Mesothelial cell of epicardium (in vitro differentiated cells): ENCODE measurements around the gene SLX4IP. TPM values are rescaled to one million over a fixed set of nuclear protein-coding genes. Genes with fewer than 3 reads are reported as not detected.

Source experiments
- DNase-seq, 2 experiments: peaks; one replicate each; pipeline ENCODE4 v3.0.0; 2021; ENCODE audit warnings: low spot score in 2 of 2; ENCODE audit not compliant: unreplicated experiment in 2 of 2
- H3K27ac Mint-ChIP-seq: 2 replicates; pipeline ENCODE4 v1.8.0; 2021; ENCODE audit warnings: mixed read lengths
- H3K27me3 Mint-ChIP-seq: 2 replicates; pipeline ENCODE4 v1.8.0; 2021; ENCODE audit warnings: low read depth, mixed read lengths
- H3K36me3 Mint-ChIP-seq: 2 replicates; pipeline ENCODE4 v1.8.0; 2021; ENCODE audit warnings: mixed read lengths
- H3K4me1 Mint-ChIP-seq: 2 replicates; pipeline ENCODE4 v1.8.0; 2021; ENCODE audit warnings: mixed read lengths
- H3K4me3 Mint-ChIP-seq: 2 replicates; pipeline ENCODE4 v1.8.0; 2021; ENCODE audit warnings: mild to moderate bottlenecking, moderate library complexity, mixed read lengths
- H3K9me3 Mint-ChIP-seq: 2 replicates; pipeline ENCODE4 v1.8.0; 2021; ENCODE audit warnings: mixed read lengths
- total RNA-seq: library from RNA; stranded (reverse); gene quantifications from 3 replicates; pipeline ENCODE4 v1.2.1, GENCODE V29; 2021
- TF ChIP-seq, protein P1 (sequence below): fragments of 200-600 bp; sonication (generic); IDR thresholded peaks from one replicate; pipeline ENCODE4 v1.5.0; 2021; ENCODE audit warnings: antibody characterized with exemption; ENCODE audit not compliant: unreplicated experiment

The SLX4IP gene
- total RNA-seq, 1 donor from 2014 or later, result 10.4 TPM

DNA sequence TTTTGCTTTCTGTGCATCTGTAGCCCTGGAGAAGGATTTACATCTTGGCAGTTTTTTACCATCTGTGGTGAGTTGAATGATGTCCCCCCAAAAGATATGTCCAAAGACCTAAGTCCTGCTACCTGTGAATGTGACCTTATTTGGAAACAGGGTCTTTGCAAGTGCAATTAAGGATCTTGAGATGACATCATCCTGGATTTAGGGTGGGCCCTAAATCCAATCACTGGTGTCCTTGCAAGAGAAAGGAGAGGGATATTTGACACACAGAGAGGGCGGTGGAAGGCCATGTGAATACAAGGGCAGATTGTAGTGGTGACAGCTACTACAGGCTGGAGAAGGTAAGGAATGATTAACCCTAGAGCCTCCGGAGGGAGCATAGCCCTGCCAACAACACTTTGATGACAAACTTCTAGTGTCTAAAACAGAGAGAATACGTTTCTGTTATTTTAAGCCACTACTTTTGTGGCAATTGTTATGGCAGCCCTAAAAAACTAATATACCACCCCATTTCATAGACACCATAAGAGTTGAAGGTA is 36.2 kb upstream of the SLX4IP start:
- H3K27ac Mint-ChIP-seq, result no peak overlapping the region
- DNase-seq, result no peak
- H3K4me3 Mint-ChIP-seq, result no peak overlapping the region
- H3K9me3 Mint-ChIP-seq, result no peaks in the 10 kb centered on the region
- no peaks in the 10 kb centered on the region for H3K27me3 Mint-ChIP-seq
- H3K36me3 Mint-ChIP-seq, result no peaks in the 10 kb centered on the region
- no peaks in the 10 kb centered on the region for H3K4me1 Mint-ChIP-seq
- TF ChIP-seq, protein P1, sequence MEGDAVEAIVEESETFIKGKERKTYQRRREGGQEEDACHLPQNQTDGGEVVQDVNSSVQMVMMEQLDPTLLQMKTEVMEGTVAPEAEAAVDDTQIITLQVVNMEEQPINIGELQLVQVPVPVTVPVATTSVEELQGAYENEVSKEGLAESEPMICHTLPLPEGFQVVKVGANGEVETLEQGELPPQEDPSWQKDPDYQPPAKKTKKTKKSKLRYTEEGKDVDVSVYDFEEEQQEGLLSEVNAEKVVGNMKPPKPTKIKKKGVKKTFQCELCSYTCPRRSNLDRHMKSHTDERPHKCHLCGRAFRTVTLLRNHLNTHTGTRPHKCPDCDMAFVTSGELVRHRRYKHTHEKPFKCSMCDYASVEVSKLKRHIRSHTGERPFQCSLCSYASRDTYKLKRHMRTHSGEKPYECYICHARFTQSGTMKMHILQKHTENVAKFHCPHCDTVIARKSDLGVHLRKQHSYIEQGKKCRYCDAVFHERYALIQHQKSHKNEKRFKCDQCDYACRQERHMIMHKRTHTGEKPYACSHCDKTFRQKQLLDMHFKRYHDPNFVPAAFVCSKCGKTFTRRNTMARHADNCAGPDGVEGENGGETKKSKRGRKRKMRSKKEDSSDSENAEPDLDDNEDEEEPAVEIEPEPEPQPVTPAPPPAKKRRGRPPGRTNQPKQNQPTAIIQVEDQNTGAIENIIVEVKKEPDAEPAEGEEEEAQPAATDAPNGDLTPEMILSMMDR, result no peak

DNA sequence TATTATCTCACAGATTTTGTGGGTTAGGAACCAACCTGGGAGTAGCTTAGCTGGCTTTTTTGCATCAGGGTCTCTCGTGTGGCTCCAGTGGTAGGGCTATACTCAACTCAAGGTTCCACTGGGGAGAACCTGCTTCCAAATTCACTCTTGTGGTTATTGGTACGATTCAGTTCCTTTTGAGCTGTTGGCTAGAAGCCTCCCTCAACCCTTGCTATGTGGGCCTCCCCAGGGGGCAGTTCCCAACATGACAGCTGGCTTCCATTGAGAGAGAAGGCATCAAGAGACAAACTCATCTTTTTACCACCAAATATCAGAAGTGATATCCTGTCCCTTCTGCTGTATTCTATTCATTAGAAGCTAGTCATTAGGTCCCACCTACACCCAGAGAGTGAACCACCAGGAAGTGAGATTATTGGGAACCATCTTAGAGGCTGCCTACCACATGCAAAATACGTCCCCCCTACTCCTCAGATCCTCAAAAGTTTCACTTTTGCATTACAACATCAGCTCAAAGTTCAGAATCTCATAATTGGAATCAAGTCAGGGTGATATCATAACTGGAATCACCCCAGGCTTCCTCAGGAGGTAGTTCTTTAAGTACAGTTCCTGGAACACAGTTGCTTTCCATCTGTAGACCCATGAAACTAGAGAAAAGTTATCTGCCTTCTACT is 32.0 kb upstream of the SLX4IP start:
- H3K4me3 Mint-ChIP-seq, result no peak overlapping the region
- H3K36me3 Mint-ChIP-seq, result no peaks in the 10 kb centered on the region
- no peaks in the 10 kb centered on the region for H3K27me3 Mint-ChIP-seq
- H3K9me3 Mint-ChIP-seq, result no peaks in the 10 kb centered on the region
- no peak overlapping the region for H3K27ac Mint-ChIP-seq
- H3K4me1 Mint-ChIP-seq, result no peaks in the 10 kb centered on the region
- TF ChIP-seq, protein P1, result no peak
- DNase-seq, result no peak

- TF ChIP-seq, protein P1, result no peak
- DNase-seq, result no peak
- Mint-ChIP-seq H3K36me3 (no peaks in the 10 kb centered on the region), H3K4me1 (peaks cover 2% of the 10 kb centered on the region), H3K27ac (no peak overlapping the region), H3K9me3 (no peaks in the 10 kb centered on the region), H3K27me3 (no peaks in the 10 kb centered on the region), H3K4me3 (no peak overlapping the region)
Observed at GRCh38 chr20:10404023-10404628, 31.0 kb upstream of the SLX4IP start.

GRCh38 chr20:10404959-10405530 is 30.1 kb upstream of the SLX4IP start:
- Mint-ChIP-seq H3K4me1 (peaks cover 2% of the 10 kb centered on the region), H3K36me3 (no peaks in the 10 kb centered on the region), H3K9me3 (no peaks in the 10 kb centered on the region), H3K27ac (no peak overlapping the region), H3K27me3 (no peaks in the 10 kb centered on the region), H3K4me3 (no peak overlapping the region)
- no peak for DNase-seq
- TF ChIP-seq, protein P1, result no peak

DNA sequence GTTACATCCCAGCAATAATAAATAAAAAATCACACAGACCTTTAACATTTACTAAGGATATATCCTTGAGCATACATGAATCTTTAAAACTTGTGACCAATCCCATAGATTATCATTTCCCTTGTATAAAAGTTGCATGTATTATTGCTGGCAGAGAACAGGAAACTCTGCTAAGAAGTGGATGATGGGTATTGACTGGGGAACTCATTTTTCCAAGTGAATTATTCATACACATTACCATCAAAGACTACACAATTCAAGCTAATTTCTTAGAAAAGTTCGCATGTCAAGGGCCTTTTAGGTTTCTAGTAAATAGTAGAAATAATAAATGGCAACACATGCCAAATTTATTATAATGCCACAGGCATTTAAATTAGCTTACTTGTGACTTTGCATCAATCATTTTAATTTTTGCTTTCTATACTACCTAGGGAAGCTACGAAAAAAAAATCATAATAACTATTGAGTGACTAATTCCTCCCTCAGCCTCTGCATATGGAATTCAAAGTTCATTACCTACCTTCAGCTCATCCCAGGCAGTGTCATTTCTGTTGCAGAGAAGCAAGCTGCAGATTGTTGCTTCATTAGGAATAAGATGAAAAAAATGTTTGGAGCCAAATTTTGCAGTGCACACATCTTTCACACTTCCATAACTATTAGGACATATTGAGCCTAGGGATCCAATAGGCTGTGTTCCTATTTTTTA is 26.8 kb upstream of the SLX4IP start:
- Mint-ChIP-seq H3K27ac (no peak overlapping the region), H3K4me1 (peaks cover 2% of the 10 kb centered on the region), H3K36me3 (peaks cover 1% of the 10 kb centered on the region), H3K4me3 (no peak overlapping the region), H3K9me3 (no peaks in the 10 kb centered on the region), H3K27me3 (no peaks in the 10 kb centered on the region)
- TF ChIP-seq, protein P1, result no peak
- DNase-seq, result no peak
